ENCODE data around the gene RIPOR3.

DNA sequence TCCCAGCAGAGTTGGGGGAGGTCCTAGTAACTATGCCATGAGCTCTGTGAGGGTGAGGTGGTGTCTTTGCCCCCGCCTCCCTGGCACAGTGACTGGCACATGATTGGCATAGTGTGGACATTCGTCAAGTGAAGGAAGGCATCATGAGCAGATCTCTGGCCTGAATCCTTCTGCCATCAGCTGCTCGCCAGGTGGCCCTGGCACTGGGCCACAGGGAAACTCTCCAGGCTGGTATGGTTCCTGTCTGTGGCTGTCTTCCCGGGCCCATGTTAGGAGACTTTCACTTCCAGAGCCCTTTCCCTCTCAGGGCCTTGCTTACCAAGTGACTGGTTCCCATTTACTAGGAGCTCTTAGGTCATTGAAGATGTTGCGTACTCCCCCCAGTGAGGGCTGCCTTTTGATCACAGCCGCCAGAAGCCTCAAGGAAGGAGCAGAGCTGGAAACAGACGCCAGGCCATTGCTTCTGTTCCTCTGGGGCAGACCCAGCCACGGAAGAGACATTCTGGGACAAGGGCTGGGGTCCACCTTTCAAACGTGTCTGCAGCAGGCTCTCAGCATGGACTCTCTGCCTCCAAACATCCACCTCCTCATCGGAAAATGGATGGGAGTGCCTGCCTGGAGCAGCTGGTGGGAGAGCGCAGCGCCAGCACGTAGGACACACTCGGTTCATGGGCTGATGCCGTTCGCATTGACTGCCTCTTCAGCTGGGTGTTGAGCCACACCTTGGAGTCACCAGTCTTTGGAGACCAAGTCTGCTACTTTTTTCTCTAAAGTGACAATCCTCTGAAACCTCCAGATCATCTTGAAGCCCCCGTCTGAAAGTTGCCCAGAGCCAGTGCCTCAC lies 113.9 kb downstream of the RIPOR3 start:
- TF ChIP-seq POLR2A (IDR thresholded peaks at IDR 0.05) (no peak), CTCF (IDR thresholded peaks at IDR 0.05) (no peak)
